CD4-positive, alpha-beta T cell treated with Interleukin-10 for 1 hour (primary cell): Measurements from ENCODE around the gene RCSD1.
A peak's percentile ranks its signal among the peaks of the same experiment; 100 is the strongest.

Experiments used
- DNase-seq: peaks from one replicate; pipeline ENCODE4 v3.0.0-alpha.2; 2020

Gene RCSD1

DNA sequence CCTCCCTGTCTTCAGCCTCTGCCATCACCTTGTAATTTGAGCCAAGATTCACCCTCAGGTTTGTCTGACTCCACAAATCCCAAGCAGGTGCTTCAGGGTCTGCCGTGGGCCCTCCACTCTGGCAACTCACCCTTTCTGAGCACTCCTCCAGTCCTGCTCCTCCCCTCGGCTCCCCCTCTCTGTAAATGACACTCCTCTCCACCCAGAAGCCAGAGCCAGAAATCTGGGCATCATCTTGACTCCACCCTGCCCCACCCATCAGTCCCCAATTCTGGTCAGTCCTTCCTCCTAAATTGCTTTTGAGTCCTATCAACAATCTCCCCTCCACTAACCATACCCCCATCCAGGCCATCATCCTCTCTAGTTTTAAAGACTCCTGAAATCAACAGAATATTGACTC lies 40.5 kb downstream of the RCSD1 start:
- DNase-seq: no peak

DNA sequence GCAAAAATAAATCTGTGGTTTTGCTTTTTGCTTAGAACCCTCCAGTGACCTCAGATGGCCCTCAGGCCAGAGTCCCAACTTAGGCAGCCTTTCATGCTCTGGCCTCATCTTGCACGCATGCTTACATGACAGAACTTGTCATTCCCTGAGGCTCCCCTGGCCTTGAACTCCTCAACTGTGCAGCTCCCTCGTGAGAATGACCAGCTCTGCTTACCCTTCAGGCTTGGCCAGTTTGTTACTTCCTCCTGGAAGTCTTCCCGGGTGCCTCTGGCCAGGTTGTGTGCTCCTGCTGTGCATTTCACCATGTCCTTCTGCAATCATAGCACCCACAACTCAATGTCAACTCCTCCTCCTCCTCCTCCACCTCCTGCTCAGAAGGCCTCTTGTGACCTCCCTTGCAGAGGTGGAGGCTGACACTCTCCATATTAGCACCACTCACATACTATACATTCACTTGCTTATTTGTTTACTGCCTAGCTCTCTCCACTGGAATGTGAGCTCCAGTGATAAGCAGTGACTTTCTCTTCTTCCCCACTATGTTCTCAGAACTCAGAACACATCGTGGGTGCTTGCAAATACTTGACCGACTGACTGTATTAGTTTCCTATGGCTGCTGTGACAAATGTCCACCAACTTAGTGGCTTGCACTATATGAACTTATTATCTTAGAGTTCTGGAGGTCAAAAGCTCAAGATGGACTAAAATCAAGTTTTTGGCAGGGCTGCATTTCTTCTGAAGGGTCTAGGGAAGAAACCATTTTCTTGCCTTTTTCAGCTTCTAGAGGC lies 41.9 kb downstream of the RCSD1 start:
- no peak for DNase-seq

GRCh38 chr1:167672831-167673230 lies 42.8 kb downstream of the RCSD1 start:
- DNase-seq: no peak

- no peak for DNase-seq
Measured at GRCh38 chr1:167673265-167673664, 43.2 kb downstream of the RCSD1 start.

DNA sequence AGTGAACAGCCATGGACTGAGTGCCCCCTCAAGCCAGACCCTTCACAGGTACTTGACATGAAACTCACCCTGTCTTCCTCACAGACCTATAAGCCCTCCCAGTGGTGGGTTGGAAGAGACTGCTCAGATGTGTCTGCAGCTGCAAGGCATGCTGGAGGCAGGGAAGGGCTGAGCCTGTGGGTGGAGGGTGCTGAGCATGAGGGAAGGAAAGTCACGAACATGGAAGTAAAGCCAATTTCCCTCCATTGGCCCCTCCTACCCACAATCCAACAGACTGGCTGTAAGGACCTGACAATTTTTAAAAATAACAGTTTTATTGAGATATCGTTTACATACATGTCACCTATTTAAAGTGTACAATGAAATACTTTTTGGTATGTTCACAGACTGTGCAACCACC lies 44.1 kb downstream of the RCSD1 start:
- DNase-seq: no peak

DNA sequence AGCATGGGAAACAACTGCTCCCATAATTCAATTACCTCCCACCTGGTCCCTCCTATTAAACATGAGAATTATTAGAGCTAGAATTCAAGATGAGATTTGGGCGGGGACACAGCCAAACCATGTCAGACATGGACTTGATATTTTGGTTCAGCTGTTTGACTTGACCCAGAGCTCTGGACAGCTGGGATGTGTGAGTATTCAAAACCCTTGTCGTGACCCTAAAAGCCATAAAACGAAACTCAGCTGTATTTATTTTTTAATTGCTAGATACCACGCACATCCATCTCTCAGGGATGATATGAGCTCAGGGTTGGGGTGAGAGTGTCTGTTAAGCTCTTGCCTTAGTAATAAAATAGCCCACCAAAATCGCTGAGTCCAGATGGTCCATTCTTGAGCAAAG lies 45.4 kb downstream of the RCSD1 start:
- no peak for DNase-seq

DNA sequence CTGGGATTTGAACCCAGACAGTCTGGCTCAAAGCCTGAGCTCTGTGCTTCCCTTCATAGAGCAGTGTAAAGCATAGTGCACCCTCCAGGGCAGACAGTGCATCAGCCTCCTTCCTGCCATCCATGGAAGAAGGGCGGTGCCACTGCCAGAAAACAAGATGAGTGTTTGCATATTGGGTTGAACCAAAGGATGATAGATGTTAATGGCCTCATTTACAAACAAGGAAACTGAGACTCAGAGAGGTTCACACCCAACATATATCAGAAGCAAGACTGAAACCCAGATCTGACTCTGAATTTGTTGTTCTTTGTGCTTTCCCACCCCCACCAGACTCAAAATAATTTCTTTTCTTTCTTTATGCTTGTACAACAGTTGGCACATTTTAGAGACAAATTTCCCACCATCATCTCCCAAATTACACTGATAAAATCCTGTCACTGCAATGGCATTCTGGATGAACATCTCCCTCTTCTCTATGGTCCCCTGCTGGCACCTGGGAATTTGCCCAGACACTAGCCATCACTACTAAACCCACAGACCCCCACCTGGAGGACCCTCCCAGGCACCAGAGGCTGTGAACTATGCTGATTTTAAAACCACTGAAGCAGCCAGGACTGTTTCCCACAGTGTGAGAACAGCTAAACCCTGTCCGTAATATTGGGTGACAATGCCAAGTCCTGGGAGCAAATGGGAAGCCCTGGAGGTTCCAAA lies 46.3 kb downstream of the RCSD1 start:
- DNase-seq: no peak

GRCh38 chr1:167676916-167677848 lies 47.1 kb downstream of the RCSD1 start:
- DNase-seq: no peak

DNA sequence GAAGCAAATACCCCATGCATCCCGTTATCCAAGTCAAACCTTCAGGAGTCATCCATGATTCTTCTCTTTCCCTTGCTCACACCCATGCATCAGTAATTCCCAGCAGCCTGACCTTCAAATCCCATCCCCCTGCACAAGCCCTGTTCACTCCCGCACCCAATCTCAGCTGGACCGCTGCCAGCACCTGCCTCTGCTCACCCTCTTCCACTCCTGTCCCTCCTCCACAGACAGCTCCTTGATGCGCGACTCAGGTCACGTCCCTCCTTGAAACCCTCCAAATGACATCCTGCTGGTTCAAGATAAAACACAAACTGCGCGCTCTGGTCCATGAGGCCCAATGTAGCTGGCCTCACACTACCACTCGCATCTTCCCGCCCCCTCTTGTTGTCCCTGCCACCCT lies 48.4 kb downstream of the RCSD1 start:
- no peak for DNase-seq

DNA sequence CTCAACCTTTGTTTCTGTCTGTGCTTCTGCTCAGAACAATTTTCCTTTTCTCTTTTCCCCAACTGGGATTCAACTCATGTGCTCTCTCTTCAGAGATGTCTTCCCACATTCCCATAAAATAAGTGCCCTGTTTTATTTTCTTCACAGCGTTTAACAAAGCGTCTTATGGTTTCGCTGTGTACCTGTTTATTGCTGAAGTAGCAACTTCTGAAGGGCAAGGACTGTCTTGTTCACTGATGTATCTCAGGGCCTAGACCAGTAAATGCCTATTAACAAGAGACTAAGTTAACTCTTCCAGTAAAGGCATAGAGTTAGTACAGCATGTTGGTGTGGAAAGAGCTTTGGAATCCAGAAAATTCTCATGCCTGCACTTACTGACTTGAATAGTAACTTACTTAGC lies 48.8 kb downstream of the RCSD1 start:
- DNase-seq: no peak

GRCh38 chr1:167679714-167680113 lies 49.7 kb downstream of the RCSD1 start:
- DNase-seq: no peak

GRCh38 chr1:167681024-167681423 lies 51.0 kb downstream of the RCSD1 start:
- DNase-seq: no peak

- no peak for DNase-seq
Measured at GRCh38 chr1:167681451-167682098, 51.5 kb downstream of the RCSD1 start.

- DNase-seq: no peak
Measured at GRCh38 chr1:167683226-167683625, 53.2 kb downstream of the RCSD1 start.

DNA sequence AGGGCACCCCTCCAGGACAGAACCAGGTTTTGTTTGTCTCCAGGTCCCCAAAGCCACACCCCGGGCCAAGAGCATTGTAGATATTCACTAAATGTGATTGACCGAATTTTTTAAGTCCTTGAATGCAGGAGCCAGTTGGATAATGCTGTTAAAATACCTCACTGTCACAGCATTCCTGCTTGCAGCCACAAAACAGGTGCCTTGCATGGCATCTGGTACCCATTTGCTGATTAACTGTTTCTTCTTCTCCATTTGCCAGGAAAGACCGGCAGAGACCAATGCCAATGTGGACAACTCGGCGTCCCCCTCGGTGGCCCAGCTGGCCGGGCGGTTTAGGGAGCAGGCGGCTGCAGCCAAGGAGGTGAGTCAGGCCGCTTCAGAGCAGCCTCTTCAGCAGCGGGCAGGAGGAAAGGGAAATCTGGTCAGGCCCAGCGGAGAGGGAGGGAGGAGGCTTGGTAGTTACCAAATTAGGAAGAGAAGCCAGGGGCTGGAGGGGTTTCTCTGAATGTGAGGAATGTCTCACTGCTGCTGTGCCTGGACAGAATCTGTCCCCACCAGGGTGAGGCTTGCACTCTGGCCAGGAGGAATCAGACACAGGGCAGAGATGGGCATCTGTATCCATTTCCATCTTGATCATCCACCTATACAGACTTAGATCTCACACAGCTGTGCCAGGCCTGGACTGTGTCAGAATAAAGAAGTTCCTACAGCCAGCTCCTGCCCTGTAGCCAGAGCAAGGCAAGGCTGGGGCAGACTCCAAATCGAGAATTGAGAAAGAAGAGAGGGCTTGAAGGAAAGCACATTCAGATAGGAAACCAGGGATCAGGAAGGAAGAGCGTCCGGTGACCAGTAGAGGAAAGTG lies 53.8 kb downstream of the RCSD1 start:
- no peak for DNase-seq

- DNase-seq: no peak
Measured at GRCh38 chr1:167685844-167686243, 55.8 kb downstream of the RCSD1 start.

GRCh38 chr1:167687919-167688519 lies 58.0 kb downstream of the RCSD1 start:
- peak; percentile 85 for DNase-seq

- no peak for DNase-seq
Measured at GRCh38 chr1:167689567-167689920, 59.5 kb downstream of the RCSD1 start.

DNA sequence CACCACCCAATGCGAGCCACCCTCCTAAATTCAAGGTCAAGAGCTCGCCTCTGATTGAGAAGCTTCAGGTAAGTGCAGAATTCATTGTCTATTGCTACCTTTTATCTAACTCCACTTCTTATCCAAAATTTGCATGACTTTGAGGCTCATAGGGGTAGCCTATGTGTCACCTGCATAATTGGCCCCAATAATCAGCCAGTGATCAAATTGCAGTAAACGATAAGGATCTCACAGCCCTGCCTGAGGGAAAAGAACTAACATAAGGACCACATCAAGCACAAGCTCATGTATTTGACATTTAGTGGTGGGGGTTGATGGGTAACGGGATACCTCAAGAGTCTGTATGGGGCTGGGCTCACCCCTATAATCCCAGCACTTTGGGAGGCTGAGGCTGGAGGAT lies 60.0 kb downstream of the RCSD1 start:
- DNase-seq: no peak

DNA sequence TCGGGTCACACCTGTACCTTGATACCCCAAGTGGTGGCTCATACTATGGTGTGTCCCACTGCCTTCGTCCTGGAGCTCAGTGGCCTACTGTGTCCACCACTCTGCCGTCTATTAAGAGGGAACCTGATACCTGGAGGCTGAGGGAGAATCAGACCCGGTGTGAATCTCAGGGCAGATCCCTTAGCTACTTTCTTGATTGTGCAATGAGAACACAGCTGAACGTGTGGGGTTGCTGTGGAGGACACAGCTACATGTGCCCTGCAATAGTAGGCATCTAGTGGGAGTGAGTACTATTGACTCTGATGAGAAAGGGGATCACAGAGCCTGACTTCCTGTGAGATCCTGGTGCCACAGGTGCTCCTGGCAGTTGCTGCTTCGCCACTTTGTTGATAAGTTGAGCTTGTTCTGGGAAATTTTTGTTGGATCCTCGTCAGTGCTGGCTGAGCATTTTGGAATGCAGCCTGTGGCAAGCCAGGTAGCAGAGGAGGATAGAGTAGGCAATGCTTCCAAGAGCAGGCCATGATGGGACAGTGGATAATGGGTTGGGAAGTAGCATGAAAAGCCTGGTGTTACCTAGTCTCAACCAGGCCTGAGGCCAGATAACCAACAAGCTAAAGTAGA lies 63.5 kb downstream of the RCSD1 start:
- no peak for DNase-seq

DNA sequence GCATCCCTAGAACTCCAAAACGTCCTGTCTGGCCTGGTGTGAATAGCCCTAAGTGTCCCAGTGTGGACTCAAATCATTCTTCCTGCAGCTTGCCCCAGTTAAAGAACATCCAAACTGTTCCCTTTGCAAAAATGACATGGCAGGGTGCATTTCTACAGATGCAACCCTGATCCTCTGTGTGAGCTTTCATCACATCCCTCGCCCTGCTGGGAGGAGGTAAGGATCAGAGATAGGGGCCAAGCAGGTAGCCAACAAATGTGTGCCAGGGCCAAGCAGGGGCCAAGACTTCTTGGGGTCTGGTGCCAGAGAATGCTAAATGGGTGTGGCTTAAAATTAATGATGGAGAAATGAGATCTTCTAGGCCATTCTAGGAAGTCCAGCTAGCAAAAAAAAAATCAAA lies 64.7 kb downstream of the RCSD1 start:
- DNase-seq: no peak
